GM18498 (cell line): Measurements from ENCODE around the gene CNOT8.
"Not testable (repeated sequence)": the region's sequence is repeated elsewhere in the genome, so short reads cannot be mapped to it uniquely, and the experiment has no call there.

Experiments
- ATAC-seq: cut with Tn5 transposase; IDR thresholded peaks from one replicate; pipeline ENCODE4 v1.9.1; 2021; ENCODE audit warnings: mild to moderate bottlenecking, moderate library complexity; ENCODE audit not compliant: unreplicated experiment

CNOT8 gene

DNA sequence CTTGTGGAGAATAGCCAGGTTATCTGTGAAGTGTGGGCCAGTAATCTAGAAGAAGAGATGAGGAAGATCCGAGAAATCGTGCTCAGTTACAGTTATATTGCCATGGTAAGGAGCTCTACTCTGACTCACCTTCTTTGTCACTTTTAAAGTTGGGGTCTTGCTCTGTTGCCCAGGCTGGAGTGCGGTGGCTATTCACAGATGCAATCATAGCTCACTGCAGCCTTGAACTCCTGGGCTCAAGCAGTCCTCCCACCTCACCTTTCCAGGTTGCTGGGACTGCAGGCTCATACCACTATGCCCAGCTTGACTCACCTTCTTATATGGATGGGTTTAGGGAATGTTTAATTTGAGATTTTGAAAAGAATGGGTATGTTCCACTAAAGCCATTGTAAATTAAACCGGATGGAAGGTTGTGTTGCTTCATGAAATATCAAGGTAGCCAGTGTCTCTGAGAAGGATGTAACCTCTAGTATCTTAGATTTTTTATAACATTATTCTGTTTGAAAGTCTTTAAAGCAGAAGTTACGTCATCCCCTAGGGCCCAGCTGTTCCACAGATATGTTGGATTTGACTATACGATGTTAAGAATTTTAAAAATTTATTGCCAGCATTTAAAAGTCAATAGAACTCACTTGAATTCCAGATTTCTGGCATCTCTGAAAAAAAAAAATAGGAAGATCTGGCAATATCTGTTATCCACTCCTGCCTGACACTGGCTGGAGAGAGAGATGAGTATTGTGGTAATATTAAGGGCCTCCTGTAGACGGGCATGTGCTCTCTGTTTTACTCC is 5.1 kb downstream of the CNOT8 start:
- no peak for ATAC-seq

DNA sequence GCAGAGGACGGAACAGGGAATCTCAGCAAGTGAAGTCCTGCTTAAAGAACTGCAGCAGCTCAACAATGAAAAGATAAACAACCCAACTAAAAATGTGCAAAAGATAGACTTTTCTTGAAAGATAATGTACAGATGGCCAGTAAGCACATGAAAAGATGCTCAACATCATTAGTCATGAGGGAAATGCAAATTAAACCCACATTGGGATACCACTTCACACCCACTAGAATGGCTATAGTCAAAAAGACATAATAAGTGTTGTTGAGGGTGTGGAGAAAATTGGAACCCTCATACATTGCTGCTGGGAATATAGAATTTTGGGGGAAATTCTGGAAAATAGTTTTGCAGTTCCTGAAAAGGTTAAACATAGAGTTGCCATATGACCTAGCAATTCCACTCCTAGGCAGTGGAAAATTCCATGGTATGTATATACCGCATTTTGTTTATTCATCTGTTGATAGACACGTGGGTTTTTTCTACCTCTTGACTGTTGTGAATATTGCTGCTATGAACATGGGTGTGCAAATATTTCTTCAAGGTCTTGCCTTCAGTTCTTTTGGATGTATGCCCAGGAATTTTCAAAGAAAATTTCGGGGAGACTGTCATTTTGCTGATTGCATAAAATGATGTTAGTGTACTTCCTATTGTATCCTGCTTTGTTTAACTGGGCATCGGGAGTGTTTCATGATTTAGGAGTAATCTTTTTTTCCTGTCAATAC is 7.2 kb downstream of the CNOT8 start:
- ATAC-seq: no peak

DNA sequence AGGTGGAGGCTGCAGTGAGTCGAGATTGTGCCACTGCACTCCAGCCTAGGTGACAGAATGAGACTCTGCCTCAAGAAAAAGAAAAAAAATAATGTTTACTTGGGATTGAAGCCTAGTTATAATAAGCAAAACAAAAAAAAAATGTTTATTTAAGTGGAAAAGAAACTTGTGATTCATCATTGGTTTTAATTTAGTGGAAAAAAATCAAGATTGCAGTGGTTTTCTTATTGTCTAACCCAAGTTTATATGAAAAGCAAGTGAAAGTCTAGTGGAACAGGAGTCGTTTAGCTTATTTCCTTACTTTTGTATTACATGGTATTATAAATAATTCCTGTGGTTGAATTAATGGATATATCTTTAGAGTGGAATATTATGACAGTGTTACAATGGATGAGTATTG is 8.4 kb downstream of the CNOT8 start:
- ATAC-seq: no peak

DNA sequence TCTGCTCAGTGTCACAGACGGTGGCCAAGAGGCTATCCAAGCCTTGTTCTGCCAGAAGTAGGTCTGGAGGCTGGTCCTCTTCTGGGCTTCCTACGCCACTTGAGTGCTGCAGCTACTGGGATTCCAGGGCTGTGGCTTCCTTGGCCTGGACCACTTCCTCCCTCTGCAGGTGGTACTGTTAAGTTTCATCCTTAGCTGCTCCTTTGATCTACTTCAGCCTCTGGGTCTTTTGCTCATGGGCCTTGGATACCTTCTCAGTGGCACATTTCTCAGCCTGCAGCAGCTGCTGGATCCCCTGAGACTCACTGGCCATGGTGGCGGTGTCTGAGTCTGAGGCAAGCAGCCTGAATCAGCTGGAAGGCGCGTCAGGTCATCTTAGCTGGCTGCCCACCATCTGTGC is 10.3 kb downstream of the CNOT8 start:
- no peak for ATAC-seq

DNA sequence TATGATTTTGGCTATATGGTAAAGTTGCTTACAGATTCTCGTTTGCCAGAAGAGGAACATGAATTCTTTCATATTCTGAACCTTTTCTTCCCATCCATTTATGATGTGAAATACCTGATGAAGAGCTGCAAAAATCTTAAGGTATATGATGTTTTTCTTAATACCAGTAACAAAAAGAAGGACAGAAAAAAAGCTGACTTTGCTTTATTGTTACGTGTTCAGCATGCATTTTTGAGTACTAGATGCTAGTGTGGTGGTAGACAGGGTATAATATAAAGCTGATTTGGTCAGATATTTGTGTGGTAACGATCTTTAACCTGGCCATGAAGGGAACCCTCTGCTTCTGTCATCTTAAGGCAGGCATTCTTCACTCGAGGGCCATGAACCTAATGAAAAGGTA is 13.3 kb downstream of the CNOT8 start:
- ATAC-seq: no peak

DNA sequence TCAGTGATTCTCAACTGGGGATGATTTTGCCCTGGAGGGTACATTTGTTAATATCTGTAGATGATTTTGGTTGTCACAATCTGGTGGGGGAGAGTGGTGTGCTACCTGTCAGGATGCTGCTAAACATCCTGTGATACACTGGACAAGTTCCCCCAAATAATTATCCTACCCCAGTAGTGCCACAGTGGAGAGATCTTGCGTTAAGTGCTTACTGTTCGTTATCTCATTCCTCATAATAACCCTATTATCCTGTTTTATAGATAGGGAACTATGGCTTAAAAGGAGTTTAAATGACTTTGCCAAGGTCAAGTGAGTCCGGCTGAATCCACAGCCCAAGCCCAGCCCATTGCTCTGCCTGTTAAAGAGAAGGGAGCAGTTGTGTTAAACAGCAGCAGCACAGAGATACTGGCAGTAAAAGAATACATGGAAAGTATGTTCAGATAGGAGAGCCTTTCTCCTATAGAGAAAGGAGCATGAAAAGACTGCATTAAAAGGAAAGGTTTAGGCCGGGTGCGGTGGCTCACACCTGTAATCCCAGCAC is 15.4 kb downstream of the CNOT8 start:
- no peak for ATAC-seq

DNA sequence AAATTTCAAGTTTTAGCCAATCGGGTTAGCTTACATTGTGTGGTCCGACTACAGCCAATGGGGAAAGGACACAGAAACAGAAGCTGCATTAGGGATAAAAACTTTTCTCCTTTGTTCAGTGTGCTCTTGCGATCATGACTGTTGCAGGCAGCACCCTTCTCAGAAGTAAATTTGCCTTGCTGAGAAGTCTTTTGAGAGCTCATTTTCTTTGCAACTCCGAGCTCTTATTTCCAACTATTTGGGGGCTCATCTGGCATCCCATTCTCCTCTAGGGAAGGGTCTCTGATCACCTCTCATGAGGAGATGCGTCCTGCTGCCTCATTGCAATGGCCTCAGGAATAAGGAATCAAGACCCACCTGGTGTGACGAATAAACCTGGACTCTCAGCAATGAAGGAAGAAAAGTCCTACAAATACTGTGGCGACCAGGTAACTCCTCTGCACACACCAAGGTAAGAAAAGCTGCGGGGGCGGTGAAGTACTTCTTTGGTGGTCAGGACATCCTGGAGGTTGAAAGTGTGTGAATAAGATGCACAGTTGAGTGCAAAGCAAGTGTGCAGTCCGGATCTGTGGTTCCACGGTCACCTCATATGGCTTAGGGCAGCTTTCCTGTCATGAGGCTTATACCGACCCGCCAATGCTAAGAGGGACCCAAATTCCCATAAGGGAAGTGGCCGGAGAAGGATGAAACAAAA is 20.4 kb downstream of the CNOT8 start:
- ATAC-seq: no peak

DNA sequence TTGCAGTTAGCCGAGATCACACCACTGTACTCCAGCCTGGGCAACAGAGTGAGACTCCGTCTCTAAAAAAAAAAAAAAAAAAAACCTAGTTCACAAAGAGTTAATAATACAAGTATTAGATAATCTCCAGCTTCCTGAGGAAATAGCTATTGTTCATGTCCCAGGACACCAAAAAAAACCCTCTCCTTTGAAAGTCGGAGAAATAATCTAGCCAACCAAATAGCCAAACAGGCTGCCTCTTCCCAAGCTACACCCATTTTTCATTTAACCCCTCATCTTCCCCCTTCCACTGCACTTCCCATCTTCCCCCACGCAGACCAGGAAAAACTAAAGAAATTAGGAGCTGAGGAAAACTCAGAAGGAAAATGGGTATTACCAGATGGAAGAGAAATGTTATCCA is 23.6 kb downstream of the CNOT8 start:
- no peak for ATAC-seq

DNA sequence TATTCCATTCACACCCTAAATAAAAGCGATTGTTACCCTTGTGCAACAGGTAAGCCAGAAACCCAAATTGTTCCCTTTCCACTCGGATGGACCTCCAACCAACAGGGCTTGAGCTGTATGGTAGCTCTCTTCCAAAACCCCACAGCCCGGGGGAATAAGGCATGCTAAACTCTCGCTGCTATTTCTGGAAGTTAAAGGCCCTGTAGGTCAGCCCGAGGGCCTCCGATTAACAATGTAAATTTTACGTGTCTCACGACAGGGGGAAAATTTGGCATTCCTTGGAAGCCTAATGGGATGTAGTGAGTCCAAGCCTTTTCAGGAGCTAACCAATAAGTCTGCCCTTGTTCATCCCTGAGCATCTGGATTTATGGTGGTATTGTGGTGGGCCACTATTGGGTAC is 26.0 kb downstream of the CNOT8 start:
- ATAC-seq: no peak

DNA sequence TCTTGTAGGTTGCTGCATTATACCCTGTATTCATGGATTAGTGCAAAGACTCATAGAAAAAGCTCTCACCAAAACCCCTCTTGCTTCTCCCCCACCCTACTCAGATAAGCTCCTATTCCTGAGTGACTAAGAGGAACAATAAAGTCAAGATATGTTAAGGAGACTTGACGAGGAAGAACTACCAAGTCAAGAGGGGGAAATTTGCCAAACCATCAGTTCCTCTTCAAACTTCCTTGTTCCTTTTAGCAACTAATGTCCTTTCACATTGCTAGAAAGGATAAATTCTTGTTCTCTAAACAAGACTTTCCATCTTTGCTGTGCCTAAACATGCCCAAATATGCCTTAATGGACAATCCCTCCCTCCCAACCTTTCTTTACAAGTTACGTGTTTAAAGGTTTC is 27.0 kb downstream of the CNOT8 start:
- ATAC-seq: no peak

DNA sequence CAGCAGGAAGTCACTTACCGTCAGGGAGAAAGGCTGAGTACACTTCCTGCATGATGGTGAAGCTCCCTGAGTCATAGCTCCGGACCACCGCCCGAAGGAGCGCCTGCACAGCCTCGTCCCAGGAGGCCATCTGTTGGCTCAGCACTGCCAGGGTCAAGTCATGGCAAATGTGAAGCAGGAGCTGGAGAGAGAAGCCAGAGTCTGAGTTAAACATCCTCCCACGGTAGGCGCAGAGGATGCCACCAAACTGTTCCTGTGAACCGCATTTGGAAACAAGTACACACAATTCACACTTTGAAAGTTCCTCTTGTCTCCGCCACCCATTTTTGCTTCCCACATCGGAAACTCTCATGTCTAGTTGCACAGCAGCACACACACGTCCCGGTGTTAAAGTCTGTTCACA is 33.9 kb downstream of the CNOT8 start:
- ATAC-seq: no peak

DNA sequence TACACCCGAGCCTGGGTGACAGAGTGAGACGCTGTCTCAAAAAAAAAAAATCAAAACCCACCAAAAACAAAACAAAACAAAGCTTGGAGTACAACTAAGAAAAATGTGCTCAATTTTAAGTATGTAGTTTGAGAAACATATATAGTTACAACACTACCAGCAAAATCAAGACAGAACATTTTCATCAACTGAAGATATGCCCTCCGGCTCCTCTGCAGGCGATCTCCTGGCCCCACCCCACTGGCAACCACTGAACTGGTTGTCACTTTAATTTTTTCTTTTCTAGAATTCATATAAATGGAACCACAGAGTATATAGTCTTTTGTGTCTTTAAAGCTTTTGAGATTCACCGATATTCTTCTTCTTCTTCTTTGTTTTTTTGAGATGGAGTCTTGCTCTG is 35.0 kb downstream of the CNOT8 start:
- ATAC-seq: no peak

DNA sequence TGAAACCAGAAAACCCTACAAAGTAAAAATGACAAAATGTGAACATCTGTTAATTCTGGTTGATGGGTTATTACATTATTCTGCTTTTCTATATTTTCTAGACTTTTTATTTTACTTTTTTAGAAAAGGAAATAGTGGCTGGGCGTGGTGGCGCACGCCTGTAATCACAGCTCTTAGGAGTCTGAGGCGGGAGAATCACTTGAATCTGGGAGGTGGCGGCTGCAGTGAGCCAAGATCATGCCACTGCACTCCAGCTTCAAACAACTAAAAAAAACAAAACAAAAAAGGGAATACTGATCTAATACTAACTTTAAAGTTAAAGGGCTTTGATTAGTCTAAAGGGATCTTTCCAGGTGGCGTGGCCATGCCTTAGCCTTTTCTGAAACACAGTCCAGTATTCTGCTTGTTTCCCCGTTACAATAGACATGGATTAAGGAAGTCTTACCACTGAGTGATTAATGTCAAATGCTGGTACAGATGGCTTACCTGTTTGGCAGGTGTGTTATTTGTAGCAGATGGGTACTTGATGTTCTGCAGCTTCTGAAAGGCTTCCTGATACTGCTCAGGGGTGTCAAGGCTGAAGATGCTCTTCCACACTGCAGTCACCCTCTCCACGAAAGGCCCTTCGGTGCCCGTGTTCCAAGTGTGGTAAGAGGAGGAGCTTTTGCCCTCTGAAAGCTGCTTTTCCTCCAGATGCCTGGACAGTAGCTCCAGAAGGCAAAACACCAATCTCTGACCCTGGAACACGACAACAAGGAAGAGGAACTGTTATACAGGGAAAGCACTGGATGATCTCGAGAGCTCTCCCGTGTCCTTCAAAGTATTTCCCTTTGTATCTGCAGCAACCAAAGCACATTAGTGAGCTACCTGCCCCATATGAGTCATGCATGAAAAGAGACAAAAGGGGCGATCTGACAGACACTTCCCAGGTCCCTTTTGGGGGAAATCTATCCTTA is 37.5 kb downstream of the CNOT8 start:
- no peak for ATAC-seq

DNA sequence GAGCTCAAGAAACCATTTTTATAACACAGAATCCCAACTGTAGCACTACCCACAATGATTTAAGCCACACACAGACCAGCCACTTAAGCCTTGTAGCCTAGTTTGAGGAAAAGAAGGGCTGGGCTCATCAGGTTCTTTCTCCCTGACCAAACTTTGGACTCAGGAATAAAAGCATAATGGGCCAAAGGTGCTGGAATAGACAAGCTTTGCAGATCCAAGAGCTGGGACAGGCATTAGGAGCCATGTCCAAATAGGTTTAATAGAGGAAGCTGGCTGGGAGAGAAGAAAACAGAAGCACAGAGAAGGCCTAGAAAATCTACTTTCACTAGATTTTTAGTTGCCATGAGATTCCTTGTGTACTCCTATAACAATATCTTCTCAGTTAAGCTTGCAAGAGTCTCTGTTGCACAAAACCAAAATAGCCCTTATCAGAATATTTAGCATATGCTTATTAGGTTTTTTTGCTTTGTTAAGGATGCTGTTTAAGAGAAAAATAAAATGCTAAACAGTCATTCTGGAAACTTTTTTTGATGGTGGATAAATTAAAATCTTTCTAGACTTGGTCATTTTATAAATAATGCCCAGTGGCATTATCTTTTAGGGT is 38.2 kb downstream of the CNOT8 start:
- ATAC-seq: no peak

DNA sequence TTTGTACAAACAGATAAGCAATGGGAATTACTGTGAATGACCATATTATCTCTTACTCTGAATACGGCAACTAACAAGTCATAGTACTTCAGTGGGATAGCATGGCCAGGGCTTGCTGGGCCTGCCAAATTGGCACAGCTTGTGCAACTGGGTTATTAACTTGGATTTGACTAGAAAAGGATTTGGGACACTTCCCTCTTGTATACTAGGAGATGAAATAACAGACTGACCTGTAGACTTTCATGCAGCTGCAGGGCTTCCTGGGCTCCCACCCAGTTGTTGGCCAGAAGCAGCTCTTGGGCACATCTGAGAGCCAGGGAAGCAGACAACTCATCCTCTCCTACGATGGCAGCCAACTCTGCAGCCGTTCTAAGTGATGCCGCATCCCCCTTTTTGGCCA is 39.8 kb downstream of the CNOT8 start:
- ATAC-seq: no peak

DNA sequence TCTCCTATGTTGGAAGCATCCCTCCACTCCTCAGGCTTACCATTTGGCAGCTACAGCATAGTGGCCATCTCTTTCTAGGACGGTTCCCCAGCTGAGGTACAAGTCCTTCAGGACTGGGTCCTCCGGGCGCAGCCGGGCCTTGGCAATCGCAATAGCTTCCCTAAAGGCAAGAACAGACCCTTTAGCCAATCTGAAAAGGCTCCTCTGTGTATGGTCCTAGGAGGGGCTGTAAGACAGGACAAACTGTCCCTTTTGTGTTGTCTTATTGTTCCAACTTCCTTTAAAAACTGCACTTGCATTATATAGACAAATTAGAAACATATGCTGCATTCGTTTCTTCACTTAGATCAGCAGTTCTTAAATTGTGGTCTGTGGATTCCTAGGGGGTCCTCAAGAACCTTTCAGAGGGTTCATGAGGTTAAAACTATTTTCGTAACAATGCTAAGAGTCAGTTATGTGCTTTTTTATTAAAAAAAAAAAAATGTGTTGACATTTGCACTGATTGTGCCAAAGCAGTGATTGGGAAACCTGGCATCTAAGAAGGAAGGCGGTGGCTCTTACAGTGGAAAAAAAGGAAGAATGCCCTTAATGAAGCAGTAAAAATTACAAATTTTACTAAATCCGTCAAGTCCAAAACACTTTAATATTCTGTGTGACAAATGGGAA is 40.9 kb downstream of the CNOT8 start:
- no peak for ATAC-seq

DNA sequence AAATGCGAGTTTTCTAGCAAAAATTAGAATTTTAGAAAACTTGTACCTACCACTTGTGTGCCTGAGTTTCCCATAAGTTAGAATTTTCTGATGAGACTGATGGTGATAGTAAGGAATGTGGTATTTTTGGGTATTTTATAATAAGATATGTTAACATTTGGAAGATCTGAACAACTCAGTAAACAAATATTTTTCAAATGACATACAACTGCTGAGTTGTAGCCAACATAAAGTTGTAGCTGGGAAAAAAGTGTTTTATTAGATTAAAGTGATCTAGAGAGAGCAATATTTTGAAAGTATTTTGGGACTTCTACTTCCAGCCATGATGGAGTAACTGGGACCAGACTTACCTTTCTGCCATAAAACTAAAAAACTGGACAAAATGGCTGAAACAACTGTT is 41.6 kb downstream of the CNOT8 start:
- no peak for ATAC-seq

DNA sequence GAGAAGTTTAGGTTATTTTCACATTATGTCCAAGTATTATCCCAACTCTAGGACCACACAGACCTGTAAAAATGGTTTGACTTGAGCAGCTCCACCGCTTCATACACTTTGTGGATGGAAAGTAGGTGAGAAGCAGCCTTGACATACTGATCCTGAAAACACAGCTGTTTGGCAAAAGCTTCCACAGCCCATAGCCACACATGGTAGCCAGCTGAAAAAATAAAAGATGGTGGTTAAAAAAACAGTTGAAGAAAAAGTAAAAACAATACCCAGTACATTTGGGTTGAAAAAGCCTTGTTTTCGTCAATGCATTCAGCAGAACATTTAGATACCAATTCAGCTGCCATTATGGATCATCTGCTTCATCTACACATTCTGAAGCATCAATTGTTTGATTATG is 42.8 kb downstream of the CNOT8 start:
- no peak for ATAC-seq

DNA sequence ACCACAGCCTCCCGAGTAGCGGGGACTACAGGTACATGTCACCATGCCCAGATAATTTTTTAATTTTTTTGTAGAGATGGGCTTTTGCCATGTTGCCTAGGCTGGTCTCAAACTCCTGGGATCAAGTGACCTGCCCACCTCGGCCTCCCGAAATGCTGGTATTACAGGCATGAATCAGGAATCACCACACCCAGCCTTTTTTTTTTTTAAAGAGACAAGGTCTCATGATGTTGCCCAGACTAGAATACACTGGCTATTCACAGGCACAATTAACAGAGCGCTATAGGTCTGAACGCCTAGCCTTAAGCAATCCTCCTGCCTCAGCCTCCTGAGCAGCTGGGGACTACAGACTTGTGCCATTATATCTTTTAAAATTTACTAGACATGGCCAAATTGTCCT is 43.5 kb downstream of the CNOT8 start:
- ATAC-seq: no peak

DNA sequence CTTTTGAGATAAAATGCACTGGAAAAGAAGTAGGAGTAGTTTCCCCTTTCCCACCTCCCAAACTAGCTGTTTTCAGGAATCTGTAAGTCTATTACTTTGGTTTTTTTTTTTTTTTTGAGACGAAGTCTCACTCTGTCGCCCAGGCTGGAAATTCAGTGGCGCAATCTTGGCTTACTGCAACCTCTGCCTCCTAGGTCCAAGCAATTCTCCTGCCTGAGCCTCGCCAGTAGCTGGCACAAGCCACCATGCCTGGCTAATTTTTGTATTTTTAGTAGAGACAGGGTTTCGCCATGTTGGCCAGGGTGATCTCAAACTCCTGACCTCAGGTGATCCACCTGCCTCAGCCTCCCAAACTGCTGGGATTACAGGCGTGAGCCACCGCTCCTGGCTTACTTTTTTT is 47.2 kb downstream of the CNOT8 start:
- not testable (repeated sequence) for ATAC-seq
